Renal cortical epithelial cell (primary cell): ENCODE measurements around the gene HARS1. TPM values are rescaled to one million over a fixed set of nuclear protein-coding genes. Genes with fewer than 3 reads are reported as not detected.
"Not testable (repeated sequence)": the region's sequence is repeated elsewhere in the genome, so short reads cannot be mapped to it uniquely, and the experiment has no call there.

Experiments used
- DNase-seq: peaks from one replicate; pipeline ENCODE4 v3.0.0-alpha.2; 2011; ENCODE audit warnings: low read depth
- total RNA-seq: library from RNA; depleted of rRNA; stranded (reverse); fragments of >200 nt; gene quantifications from 2 replicates; pipeline ENCODE4 v1.2.3, GENCODE V29; 2014

The HARS1 gene
- 72.2 and 80.2 TPM in 2 replicates for total RNA-seq

GRCh38 chr5:140690941-140691924 lies at the start of gene HARS1, which contains the start of gene HARS2:
Gene HARS1 (minus strand): TSS chr5:140691370. CDS start chr5:140691304, 66 bp downstream.
Gene HARS2 (plus strand): TSS chr5:140691455. CDS start chr5:140691649, 194 bp downstream.
- peak; percentile 95 for DNase-seq

GRCh38 chr5:140737486-140737885 lies 46.3 kb upstream of the HARS1 start:
- no peak for DNase-seq

GRCh38 chr5:140734354-140734753 lies 43.2 kb upstream of the HARS1 start:
- peak; percentile 25 for DNase-seq

- no peak for DNase-seq
These were observed 41.9 kb upstream of the HARS1 start for GRCh38 chr5:140733098-140733497.

- peak; percentile 90 for DNase-seq
These were observed 34.8 kb upstream of the HARS1 start for GRCh38 chr5:140725799-140726471.

GRCh38 chr5:140721395-140721794 lies 30.2 kb upstream of the HARS1 start:
- DNase-seq, result not testable (repeated sequence)

- not testable (repeated sequence) for DNase-seq
These were observed 29.6 kb upstream of the HARS1 start for GRCh38 chr5:140720738-140721137.

GRCh38 chr5:140718266-140718592 lies 27.1 kb upstream of the HARS1 start:
- DNase-seq, result no peak

- not testable (repeated sequence) for DNase-seq
These were observed 25.1 kb upstream of the HARS1 start for GRCh38 chr5:140716238-140716637.

- no peak for DNase-seq
These were observed 22.5 kb upstream of the HARS1 start for GRCh38 chr5:140713562-140714094.

- no peak for DNase-seq
These were observed 20.6 kb upstream of the HARS1 start for GRCh38 chr5:140711794-140712193.

- DNase-seq, result peak; percentile 98
These were observed 19.9 kb upstream of the HARS1 start for GRCh38 chr5:140710899-140711552.

- DNase-seq, result not testable (repeated sequence)
These were observed 17.6 kb upstream of the HARS1 start for GRCh38 chr5:140708787-140709186.

GRCh38 chr5:140707812-140708211 lies 16.6 kb upstream of the HARS1 start:
- no peak for DNase-seq

GRCh38 chr5:140700177-140701144 lies 9.3 kb upstream of the HARS1 start, which contains the start of gene ZMAT2:
Gene ZMAT2 (plus strand): TSS chr5:140700447. CDS start chr5:140700461, 14 bp downstream.
- DNase-seq, result peak; percentile 100

- DNase-seq, result no peak
These were observed 5.8 kb upstream of the HARS1 start for GRCh38 chr5:140696891-140697492.

- DNase-seq, result no peak
These were observed 3.1 kb upstream of the HARS1 start for GRCh38 chr5:140694276-140694675.

- DNase-seq, result peak; percentile 2
These were observed 716 bp downstream of the HARS1 start for GRCh38 chr5:140690376-140690932.

- DNase-seq, result no peak
These were observed 12.2 kb downstream of the HARS1 start for GRCh38 chr5:140678993-140679392.

- DNase-seq, result no peak
These were observed 13.2 kb downstream of the HARS1 start for GRCh38 chr5:140677947-140678346.
